Breast epithelium (tissue), 4 donors: ENCODE results near the gene DKK3. TPM values are rescaled to one million over a fixed set of nuclear protein-coding genes. Genes with fewer than 3 reads are reported as not detected.

ENCODE experiments used
- DNase-seq, 2 donors: peaks; one replicate each; pipeline ENCODE4 v3.0.0-alpha.2; 2019; ENCODE audit warnings: low spot score in 2 of 2
- H3K27ac ChIP-seq, 2 donors: fragments of 200-600 bp; sonication (generic) in 1 of 2; one replicate each; pipeline ENCODE4 v1.5.1; 2016 to 2019; ENCODE audit warnings: mild to moderate bottlenecking in 1 of 2
- H3K27me3 ChIP-seq, 2 donors: fragments of 200-600 bp; sonication (generic) in 1 of 2; one replicate each; pipeline versions ENCODE4 v1.5.1 to v1.6.0; 2017 to 2019; ENCODE audit warnings: control low read depth in 1 of 2, mild to moderate bottlenecking in 1 of 2
- H3K36me3 ChIP-seq: fragments of 200-600 bp; one replicate; pipeline ENCODE4 v1.5.1; 2019
- H3K4me1 ChIP-seq, 2 donors: fragments of 200-600 bp; sonication (generic); one replicate each; pipeline ENCODE4 v1.5.1; 2016 to 2019; ENCODE audit warnings: control low read depth in 1 of 2
- H3K4me3 ChIP-seq, 3 donors: fragments of 200-600 bp; sonication (generic); 1 replicate in 2 of 3; 2 replicates in 1 of 3; pipeline ENCODE4 v1.5.1; 2016 to 2019; ENCODE audit warnings: mild to moderate bottlenecking in 3 of 3, moderate library complexity in 2 of 3
- H3K9me3 ChIP-seq, 2 donors: fragments of 200-600 bp; sonication (generic) in 1 of 2; one replicate each; pipeline ENCODE4 v1.5.1; 2016 to 2019; ENCODE audit warnings: control low read depth in 1 of 2
- POLR2A ChIP-seq: fragments of 450-650 bp; IDR thresholded peaks from one replicate; pipeline ENCODE4 v1.6.1; 2016; ENCODE audit warnings: antibody characterized with exemption, mild to moderate bottlenecking, moderate library complexity
- POLR2AphosphoS5 ChIP-seq, 3 donors: sonication (generic); formaldehyde crosslinking; IDR thresholded peaks; one replicate each; pipeline ENCODE4 v1.6.1; 2017; ENCODE audit warnings: antibody characterized with exemption in 3 of 3
- intact Hi-C: fragments of 100-400 bp; cut with DNase I; formaldehyde crosslinking; loops from one replicate; pipeline ENCODE4 v1.15.1; 2023; ENCODE audit warnings: low total_unique reads
- total RNA-seq, 3 donors: library from RNA; depleted of rRNA; stranded (reverse); fragments of >200 nt; gene quantifications; one replicate each; pipeline ENCODE4 v1.1.0, GENCODE V29; 2016
- TF ChIP-seq, protein P1 (sequence below), 3 donors: fragments of 450-650 bp; IDR thresholded peaks; one replicate each; pipeline ENCODE4 v1.5.1; 2016 to 2017; ENCODE audit warnings: antibody characterized with exemption in 3 of 3, mild to moderate bottlenecking in 3 of 3, moderate library complexity in 3 of 3

DKK3 gene
- total RNA-seq, 3 donors from 2014 or later, result 18.2 to 88.5 (median 87.1) TPM

DNA sequence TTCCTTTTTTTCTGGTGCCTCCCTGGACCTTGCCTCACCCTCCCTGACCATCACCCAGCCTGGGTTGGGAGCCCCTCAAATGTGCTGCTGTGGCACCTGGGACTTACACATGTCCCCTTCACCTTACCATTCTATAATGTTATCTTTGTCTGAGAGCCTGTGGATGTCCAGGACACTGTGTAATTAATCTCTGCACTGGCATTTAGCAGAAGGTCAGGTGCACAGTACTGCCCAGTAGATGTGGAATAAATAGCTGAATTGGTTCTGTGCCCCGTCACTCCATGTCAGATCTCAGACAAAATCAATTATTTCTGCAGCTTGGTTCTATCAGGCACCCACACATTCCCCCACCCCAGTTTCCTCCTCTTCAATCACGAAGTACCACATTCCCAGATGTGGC is 19.9 kb upstream of the DKK3 start:
- Histone ChIP-seq H3K27me3 (no peaks in the 10 kb centered on the region), H3K4me3 (no peak overlapping the region), H3K9me3 (no peaks in the 10 kb centered on the region), H3K36me3 (no peaks in the 10 kb centered on the region), H3K27ac (no peak overlapping the region), H3K4me1 (no peaks in the 10 kb centered on the region)
- no peak for TF ChIP-seq POLR2A
- no peak for TF ChIP-seq POLR2AphosphoS5 (IDR thresholded peaks at IDR 0.05)
- TF ChIP-seq, protein P1, sequence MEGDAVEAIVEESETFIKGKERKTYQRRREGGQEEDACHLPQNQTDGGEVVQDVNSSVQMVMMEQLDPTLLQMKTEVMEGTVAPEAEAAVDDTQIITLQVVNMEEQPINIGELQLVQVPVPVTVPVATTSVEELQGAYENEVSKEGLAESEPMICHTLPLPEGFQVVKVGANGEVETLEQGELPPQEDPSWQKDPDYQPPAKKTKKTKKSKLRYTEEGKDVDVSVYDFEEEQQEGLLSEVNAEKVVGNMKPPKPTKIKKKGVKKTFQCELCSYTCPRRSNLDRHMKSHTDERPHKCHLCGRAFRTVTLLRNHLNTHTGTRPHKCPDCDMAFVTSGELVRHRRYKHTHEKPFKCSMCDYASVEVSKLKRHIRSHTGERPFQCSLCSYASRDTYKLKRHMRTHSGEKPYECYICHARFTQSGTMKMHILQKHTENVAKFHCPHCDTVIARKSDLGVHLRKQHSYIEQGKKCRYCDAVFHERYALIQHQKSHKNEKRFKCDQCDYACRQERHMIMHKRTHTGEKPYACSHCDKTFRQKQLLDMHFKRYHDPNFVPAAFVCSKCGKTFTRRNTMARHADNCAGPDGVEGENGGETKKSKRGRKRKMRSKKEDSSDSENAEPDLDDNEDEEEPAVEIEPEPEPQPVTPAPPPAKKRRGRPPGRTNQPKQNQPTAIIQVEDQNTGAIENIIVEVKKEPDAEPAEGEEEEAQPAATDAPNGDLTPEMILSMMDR (IDR thresholded peaks at IDR 0.05), result no peak
- no peak for DNase-seq
- intact Hi-C loops, result no loop called here

DNA sequence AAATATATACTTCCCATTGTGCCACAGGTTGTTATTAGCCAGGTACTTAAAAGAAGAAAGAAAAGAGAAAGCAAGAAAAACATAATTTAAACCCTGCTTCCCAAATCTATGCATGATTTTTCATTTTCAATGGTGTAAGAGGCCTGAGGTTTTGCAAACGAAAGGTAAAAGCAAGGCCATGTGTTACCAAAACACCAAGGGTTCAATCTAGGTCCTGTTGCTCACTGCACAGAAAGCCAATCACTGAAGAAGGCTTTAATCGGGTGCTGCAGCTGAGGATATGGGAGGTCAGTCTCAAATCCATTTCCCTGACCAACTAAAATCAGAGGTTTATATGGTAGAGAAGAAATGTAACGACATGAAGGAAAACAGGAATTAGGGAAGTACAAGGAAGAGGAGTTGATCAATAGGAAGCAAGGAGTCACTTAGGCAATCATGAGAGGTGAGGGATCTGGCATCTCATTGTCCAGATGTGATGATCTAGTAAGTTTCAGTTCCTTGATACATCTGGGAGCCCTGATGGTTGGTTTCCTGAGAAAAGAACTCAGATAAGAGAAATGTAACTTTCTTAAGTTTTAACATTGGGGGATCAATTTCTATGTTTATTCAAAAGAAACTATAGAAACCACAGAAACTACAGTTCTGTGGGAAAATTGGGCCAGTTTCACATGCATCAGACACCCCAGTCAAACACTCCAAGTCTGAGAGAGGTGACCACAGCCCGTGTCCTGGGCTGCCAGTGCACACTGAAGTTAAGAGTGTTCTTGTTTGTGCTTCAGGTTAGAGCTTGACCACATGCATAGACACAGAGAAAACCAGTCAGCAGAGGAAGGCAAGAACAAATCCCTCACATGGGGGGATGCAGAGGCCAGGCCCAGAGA is 18.1 kb upstream of the DKK3 start:
- Histone ChIP-seq H3K4me3 (no peak overlapping the region), H3K27me3 (no peaks in the 10 kb centered on the region), H3K36me3 (no peaks in the 10 kb centered on the region), H3K4me1 (no peaks in the 10 kb centered on the region), H3K9me3 (no peaks in the 10 kb centered on the region), H3K27ac (no peak overlapping the region)
- TF ChIP-seq, protein P1 (IDR thresholded peaks at IDR 0.05), result no peak
- TF ChIP-seq POLR2AphosphoS5 (IDR thresholded peaks at IDR 0.05) (no peak), POLR2A (no peak)
- intact Hi-C loops, result no loop called here
- DNase-seq, result no peak

DNA sequence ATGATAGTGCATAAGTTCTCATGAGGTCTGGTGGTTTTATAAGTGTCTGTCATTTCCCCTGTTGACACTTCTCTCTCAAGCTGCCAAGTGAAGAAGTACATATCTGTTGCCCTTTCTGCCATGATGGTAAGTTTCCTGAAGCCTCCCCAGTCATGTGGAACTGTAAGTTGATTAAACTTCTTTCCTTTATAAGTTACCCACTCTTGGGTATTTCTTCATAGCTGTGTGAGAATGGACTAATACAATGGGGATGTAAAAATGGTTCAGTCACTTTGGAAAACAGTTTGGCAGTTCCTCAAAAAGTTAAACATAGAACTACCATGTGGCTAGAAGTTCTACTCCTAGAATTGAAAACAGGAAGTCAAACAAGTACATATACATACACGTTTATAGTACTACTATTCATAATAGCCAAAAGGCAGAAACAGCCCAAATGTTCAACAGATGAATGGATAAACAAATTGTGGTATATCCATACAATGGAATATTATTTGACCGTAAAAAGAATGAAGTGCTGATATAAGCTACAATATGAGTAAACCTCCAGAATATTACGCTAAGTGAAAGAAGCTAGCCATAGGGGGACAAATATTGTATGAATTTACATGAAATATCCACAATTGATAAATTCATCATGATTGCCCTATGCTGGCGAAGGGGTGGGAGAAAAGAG is 16.0 kb upstream of the DKK3 start:
- Histone ChIP-seq H3K36me3 (no peaks in the 10 kb centered on the region), H3K27me3 (no peaks in the 10 kb centered on the region)
- intact Hi-C loops, result no loop called here

DNA sequence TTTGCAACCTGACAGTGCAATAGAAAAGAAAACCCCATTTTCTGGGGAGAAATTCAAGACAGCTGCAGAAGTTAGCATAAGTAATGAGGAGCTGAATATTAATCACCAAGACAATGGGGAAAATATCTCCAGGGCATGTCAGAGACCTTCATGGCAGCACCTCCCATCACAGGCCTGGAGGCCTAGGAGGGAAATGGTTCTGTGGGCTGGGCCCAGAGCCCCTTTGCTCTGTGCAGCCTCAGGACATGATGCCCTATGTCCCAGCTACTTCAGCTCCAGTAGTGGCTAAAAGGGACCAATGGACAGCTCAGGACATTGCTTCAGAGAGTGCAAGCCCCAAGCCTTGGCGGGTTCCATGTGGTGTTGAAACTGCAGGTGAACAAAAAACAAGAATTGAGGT is 14.6 kb upstream of the DKK3 start:
- no peaks in the 10 kb centered on the region for H3K36me3 ChIP-seq
- no peak overlapping the region for H3K27ac ChIP-seq
- H3K27me3 ChIP-seq, result no peaks in the 10 kb centered on the region
- no peak overlapping the region for H3K4me3 ChIP-seq
- TF ChIP-seq POLR2AphosphoS5 (IDR thresholded peaks at IDR 0.05) (no peak), POLR2A (no peak)
- TF ChIP-seq, protein P1 (IDR thresholded peaks at IDR 0.05), result no peak
- H3K4me1 ChIP-seq, result no peaks in the 10 kb centered on the region
- intact Hi-C loops, result no loop called here
- DNase-seq, result no peak
- no peaks in the 10 kb centered on the region for H3K9me3 ChIP-seq

More for the DNA sequence above, 16.0 kb upstream of the DKK3 start:
- TF ChIP-seq POLR2A, result no peak
- TF ChIP-seq POLR2AphosphoS5 (IDR thresholded peaks at IDR 0.05), result no peak
- TF ChIP-seq, protein P1 (IDR thresholded peaks at IDR 0.05), result no peak
- Histone ChIP-seq H3K4me1 (no peaks in the 10 kb centered on the region), H3K9me3 (no peaks in the 10 kb centered on the region), H3K4me3 (no peak overlapping the region), H3K27ac (no peak overlapping the region)
- no peak for DNase-seq

DNA sequence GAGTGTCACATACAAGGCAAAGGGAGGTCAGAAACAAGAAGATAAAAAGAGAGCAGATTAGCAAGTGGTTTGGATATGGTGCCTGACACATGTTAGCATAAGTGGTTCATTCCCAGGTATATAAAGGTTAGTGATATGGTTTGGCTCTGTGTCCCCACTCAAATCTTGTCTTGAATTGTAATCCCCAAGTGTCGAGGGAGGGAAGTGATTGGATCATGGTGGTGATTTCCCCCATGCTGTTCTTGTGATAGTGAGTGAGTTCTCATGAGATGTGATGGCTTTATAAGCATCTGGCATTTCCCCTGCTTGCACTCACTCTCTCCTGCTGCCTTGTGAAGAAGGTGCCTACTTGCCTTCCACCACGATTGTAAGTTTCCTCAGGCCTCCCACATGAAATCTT is 12.1 kb upstream of the DKK3 start:
- Histone ChIP-seq H3K9me3 (no peaks in the 10 kb centered on the region), H3K27ac (no peak overlapping the region), H3K4me1 (no peaks in the 10 kb centered on the region), H3K4me3 (no peak overlapping the region), H3K27me3 (no peaks in the 10 kb centered on the region), H3K36me3 (no peaks in the 10 kb centered on the region)
- no peak for TF ChIP-seq POLR2AphosphoS5 (IDR thresholded peaks at IDR 0.05)
- DNase-seq, result no peak
- intact Hi-C loops, result no loop called here
